ENCODE data around the gene GALNT14. TPM values are rescaled to one million over a fixed set of nuclear protein-coding genes. Genes with fewer than 3 reads are reported as not detected.

The GALNT14 gene
- total RNA-seq, 1 donor from 2014 or later = 0.39 TPM

GRCh38 chr2:30899516-30900054 is 238.7 kb downstream of the GALNT14 start:
- no peak for DNase-seq (ENCODE audit: low read depth in 2 of 2)

DNA sequence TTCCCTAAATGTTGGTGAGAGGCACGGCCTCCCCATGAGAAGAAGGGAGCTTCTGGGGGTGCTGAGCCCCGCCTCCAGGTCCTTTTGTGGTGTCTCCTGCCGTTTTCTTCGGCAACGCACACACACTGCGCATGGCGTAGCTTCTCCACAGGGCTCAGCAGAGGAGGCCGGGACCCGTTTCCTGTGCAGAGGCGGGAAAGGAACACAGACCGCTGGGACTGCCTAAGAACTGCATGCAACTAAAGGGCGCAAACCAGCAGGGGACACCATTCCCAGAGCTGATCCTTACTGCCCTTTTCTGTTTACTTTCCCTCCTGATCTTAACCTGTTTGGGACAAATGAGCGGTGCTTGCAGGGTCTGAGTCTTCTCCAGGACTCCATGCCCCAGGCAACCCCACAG is 240.7 kb downstream of the GALNT14 start:
- DNase-seq (ENCODE audit: low read depth in 2 of 2) = no peak

DNA sequence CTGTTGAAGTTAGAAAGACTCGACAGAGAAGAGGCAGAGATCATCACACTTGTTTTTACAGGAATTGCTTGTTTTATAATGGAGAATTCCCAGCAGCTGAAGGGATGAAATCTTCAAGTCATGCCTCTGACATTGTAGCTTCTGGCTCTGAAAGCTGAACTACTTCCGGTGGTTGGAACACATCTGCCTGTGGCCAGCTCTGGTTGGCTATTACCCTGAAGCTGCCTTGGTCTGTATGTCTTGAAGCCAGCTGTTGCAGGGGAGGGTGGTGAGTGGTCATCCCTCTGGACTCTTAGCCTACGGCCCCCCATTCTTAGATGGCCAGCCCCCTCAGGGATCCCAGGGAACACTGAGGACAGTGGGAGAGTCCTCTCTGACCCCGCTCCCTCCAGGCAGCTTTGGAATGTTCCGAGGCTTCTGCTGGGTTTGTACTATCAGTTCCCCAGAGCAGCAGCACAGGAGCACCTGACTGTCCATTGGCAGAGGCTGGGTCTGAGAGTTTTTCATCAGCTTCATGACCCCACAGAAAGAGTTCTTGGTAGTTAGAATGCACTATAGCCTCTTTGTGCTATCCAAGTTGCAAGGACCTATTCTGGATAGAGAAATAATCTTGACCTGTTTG is 243.6 kb downstream of the GALNT14 start:
- DNase-seq (ENCODE audit: low read depth in 2 of 2) = no peak

DNA sequence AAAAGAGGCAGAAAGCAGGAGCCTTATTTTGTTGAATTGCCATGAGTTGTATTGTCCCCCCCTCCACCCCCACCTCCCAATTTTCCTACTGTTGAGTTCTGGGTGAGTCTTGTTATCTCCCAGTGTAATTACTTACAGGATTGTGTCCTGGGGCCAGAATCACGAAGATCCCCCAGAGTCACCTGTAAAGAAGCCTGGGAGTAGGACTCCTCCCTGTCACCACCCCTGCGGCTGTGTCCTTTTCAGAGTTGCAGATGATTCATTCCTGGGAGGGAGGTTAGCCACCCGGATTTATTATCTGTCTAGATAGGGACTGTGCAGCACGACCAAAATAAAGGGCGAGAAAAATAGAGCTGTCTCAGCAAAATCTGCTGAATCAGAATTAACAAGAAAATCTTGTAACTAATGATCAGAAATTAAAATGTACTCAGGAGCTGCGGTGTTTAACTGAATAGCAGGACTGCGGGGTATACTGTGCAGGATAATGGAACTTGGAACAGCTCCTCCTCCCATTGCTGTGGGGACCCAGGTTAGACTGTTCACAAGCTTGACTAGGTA is 249.3 kb downstream of the GALNT14 start:
- DNase-seq (ENCODE audit: low read depth in 2 of 2) = no peak

GRCh38 chr2:30886080-30886479 is 252.2 kb downstream of the GALNT14 start:
- DNase-seq (ENCODE audit: low read depth in 2 of 2) = no peak

DNA sequence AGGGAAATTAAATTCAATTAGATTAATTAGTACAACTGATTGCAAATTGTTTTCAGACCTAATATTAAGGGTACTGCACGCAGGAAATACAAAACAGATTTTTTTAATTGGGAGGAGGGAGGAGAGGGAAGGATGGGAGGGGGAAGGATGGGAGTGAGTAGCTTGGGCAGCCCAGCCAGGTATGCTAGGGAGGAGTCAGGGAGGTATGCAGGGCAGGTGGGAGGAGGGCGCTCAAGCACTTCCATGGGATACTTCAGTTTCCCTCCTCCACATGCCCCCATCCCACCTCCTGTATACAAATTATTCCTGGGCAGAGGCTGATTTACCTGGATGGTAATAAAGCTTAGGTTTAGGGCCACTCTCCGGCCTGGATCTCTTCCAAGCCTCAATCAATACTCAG is 254.4 kb downstream of the GALNT14 start:
- no peak for DNase-seq (ENCODE audit: low read depth in 2 of 2)

DNA sequence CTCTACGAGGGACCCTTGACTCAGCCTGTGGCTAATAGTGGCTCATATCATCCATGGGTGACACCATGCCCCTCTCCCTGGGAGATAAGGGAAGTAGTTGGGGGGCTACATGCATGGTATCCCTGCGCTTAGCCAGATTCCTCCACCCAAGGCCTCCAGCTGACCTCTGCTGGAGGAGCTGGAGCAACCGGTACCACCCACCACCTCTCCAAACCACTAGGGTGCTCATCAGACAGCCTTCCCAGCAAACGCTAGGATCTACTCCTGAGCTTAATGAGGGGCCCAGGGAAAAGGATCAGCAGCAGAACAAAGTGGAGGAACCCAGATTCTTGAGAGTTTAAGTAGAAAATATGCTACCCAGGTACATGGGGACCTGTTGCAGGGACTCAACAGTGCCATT is 255.1 kb downstream of the GALNT14 start:
- no peak for DNase-seq (ENCODE audit: low read depth in 2 of 2)

- DNase-seq (ENCODE audit: low read depth in 2 of 2) = no peak
Measured at GRCh38 chr2:30880516-30880915, 257.7 kb downstream of the GALNT14 start.

GRCh38 chr2:30877833-30878232 is 260.4 kb downstream of the GALNT14 start:
- DNase-seq (ENCODE audit: low read depth in 2 of 2) = no peak

DNA sequence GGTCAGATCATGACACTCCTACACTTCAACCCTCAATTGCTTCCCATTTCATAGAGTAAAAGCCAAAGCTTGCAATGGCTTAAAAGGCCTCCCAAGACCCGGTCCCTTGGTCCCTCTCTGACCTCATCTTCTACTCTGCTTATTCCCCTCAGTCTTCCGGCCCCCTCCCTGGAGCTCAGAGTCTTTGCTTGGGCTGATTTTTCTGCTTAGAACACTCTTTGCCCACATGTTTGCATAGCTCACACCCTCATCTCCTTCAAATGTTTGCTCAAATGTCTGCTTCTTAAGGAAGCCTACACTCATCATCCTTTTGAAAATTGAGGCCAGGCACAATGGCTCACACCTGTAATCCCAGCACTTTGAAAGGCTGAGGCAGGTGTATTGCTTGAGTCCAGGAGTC is 265.4 kb downstream of the GALNT14 start:
- no peak for DNase-seq (ENCODE audit: low read depth in 2 of 2)

GRCh38 chr2:30871980-30872789 is 266.1 kb downstream of the GALNT14 start:
- no peak for DNase-seq (ENCODE audit: low read depth in 2 of 2)

DNA sequence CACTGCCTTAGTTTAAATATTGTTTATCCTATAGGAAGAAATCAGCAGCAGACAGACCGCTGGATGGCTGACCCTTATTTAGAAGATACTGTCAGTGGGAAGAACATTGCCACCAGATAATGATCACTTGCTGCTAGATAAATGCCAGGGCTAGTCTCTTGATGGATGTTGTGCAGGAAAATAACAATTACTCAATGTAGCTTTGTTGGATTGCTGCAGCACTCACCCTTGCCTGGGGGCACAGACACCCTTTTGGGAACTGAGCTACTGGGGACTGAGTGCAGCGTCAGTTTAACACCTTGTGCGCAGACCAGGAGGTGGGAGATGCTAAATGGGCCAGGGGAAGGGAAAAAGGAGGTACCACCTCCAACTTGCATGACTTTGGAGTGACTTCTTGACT is 266.8 kb downstream of the GALNT14 start:
- no peak for DNase-seq (ENCODE audit: low read depth in 2 of 2)

DNA sequence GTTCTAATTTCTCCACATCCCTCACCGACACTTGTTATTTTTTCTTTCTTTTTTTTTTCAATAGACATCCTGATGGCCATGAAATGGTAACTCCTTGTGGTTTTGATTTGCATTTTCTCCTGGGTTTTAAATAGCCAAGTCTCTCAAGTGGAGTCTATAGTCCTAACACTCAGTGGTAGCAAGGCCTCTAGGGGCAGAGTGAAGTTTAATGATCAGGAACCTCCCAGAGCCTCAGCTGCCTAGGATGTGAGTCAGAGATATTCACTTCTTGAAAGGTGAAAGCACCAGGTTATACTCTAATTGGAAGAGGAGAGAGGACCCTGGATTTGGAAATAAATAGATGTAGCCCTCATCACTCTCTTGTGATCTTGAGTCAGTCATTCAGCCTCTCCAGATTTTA is 268.3 kb downstream of the GALNT14 start:
- no peak for DNase-seq (ENCODE audit: low read depth in 2 of 2)

- DNase-seq (ENCODE audit: low read depth in 2 of 2) = no peak
Measured at GRCh38 chr2:30867385-30867784, 270.9 kb downstream of the GALNT14 start.

DNA sequence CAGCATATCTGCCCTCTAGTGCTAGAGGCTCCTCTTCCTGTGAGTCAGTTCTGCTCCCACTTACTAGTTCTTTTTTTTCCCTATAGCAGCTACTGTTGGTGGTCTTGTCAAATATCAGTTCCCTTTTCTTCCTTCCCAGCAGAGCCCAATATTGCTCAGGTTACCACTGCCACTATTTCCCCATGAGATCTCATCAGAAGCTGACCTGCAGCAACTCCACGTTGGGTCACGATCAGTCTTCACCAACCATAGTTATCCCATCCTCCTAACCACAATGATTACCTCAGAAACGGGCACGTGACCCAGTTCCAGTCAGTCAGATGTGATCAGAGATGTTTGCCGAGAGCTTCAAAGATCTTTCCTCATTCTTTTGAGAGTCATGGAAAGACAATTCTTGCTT is 271.3 kb downstream of the GALNT14 start:
- DNase-seq (ENCODE audit: low read depth in 2 of 2) = no peak

DNA sequence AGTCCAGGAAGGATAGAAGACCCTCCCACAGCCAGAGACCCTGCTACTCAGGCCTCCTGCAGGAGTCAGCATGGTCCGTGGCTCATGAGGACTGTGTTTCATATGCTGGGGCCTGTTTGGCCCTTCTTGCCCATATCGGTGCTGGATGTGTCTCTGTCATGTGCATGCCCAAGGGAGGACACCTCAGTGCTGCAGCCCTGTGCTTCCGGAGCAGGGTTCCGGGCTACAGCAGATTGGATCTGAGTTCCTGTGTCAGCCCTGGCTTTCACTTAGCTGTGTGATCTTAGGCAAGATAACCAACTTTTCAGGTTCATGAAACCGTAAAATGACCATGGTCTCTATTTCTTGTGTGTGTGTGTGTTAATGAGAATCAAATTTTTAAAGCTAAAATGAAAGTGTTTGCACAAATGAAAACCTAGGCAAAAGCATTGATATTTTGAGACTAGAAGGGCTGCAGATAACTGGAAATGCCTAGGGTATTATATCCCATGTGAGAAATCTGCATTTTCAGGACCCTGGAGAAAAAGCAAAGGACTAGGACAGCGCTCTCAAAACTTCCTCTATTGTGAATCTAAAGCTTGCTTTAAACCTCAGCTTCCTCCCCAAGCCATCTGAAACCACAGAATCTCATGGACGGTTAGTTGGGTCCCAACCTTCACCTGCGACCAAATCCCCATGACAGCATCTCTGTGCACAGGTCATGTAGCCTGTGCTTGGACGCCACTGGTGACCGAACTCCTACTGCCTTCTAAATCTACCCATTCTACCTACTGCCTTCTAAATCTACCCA is 272.2 kb downstream of the GALNT14 start:
- DNase-seq (ENCODE audit: low read depth in 2 of 2) = no peak

GRCh38 chr2:30865243-30865642 is 273.0 kb downstream of the GALNT14 start:
- no peak for DNase-seq (ENCODE audit: low read depth in 2 of 2)

- peak; percentile 61 to 72 for DNase-seq (ENCODE audit: low read depth in 2 of 2)
Measured at GRCh38 chr2:30862054-30862651, 276.1 kb downstream of the GALNT14 start.

DNA sequence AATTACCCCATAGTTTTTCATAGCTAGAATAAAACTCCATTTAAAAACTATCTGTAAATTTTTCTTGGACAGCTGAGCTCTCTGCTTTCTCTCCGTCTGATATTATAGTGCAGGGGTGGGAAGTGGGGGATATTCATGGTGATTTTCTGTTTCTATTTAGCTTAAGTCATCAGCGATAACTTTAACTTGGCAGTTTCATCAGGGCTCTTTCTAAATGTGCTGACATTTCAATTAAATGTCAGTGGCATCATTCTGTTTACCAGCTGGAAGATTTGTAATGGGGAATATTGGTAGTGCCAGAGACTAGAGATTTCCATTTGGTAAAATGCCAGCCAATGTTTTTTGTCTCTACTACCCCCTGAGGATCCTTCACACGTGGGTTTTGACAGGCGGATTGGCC is 277.5 kb downstream of the GALNT14 start:
- no peak for DNase-seq (ENCODE audit: low read depth in 2 of 2)
